ENCODE data around the gene DDHD1.

DNA sequence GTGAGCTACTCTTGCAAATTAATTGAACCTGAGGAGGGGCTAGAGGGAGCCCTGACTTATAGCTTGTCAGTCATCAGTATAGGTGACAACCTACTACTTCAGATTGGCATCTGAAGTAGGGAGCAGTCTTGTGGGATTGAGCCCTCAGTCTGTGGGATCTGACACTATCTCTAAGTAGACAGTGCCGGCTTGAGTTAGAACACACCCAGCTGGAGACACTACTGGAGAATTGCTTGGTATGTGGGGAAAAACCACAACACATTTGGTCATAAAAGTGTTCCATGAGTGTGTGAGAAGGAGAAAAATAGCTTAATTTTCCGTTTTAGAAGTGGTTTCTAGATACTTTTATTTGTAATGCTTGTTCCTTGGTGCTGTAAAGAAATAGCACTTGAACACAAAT lies 30.5 kb upstream of the DDHD1 start:
- TF ChIP-seq, protein P1, sequence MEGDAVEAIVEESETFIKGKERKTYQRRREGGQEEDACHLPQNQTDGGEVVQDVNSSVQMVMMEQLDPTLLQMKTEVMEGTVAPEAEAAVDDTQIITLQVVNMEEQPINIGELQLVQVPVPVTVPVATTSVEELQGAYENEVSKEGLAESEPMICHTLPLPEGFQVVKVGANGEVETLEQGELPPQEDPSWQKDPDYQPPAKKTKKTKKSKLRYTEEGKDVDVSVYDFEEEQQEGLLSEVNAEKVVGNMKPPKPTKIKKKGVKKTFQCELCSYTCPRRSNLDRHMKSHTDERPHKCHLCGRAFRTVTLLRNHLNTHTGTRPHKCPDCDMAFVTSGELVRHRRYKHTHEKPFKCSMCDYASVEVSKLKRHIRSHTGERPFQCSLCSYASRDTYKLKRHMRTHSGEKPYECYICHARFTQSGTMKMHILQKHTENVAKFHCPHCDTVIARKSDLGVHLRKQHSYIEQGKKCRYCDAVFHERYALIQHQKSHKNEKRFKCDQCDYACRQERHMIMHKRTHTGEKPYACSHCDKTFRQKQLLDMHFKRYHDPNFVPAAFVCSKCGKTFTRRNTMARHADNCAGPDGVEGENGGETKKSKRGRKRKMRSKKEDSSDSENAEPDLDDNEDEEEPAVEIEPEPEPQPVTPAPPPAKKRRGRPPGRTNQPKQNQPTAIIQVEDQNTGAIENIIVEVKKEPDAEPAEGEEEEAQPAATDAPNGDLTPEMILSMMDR (conservative IDR thresholded peaks at IDR 0.05; ENCODE audit: low read depth, low read length): no peak
- no peak for TF ChIP-seq EZH2 (IDR thresholded peaks at IDR 0.05; ENCODE audit: low read length, unreplicated experiment)
- no peak for TF ChIP-seq EZH2phosphoT487 (IDR thresholded peaks at IDR 0.05; ENCODE audit: borderline replicate concordance, low read length)
